Liver (tissue), 3 donors: ENCODE measurements around the gene VEGFB.

Experiments used
- CTCF ChIP-seq: fragments of 150-350 bp; IDR thresholded peaks from 2 replicates; pipeline ENCODE4 v1.5.1; 2017; ENCODE audit warnings: improper control_type of control experiment, low read depth, low read length; ENCODE audit not compliant: missing input control
- RXRA ChIP-seq, 2 donors: IDR thresholded peaks; 2 replicates each; pipeline ENCODE4 v1.6.1; 2017 to 2018; ENCODE audit warnings: antibody characterized with exemption in 2 of 2, mild to moderate bottlenecking in 1 of 2
- donor health status: healthy.
- donor health status: healthy.

- TF ChIP-seq RXRA (IDR thresholded peaks at IDR 0.05) (no peak), CTCF (no peak)
Measured at GRCh38 chr11:64220271-64220670, 14.1 kb upstream of the VEGFB start.
